Lower lobe of right lung (tissue), 2 donors: ENCODE data around the gene PDAP1. TPM values are rescaled to one million over a fixed set of nuclear protein-coding genes. Genes with fewer than 3 reads are reported as not detected.

Experiments
- ATAC-seq, 2 donors: fragments of 200-7000 bp; cut with Tn5 transposase; one replicate each; pipeline ENCODE4 v1.9.1; 2020 to 2022; ENCODE audit warnings: mild to moderate bottlenecking in 2 of 2, moderate library complexity in 2 of 2
- DNase-seq: peaks from one replicate; pipeline ENCODE4 v3.0.0-alpha.2; 2020
- H3K27ac ChIP-seq: fragments of 200-600 bp; one replicate; pipeline ENCODE4 v1.8.0; 2022
- H3K27me3 ChIP-seq: fragments of 200-600 bp; one replicate; pipeline ENCODE4 v1.8.0; 2022; ENCODE audit warnings: low read depth
- H3K36me3 ChIP-seq: fragments of 200-600 bp; one replicate; pipeline ENCODE4 v1.8.0; 2022; ENCODE audit warnings: mild to moderate bottlenecking
- H3K4me1 ChIP-seq: fragments of 200-600 bp; one replicate; pipeline ENCODE4 v1.8.0; 2022
- H3K4me3 ChIP-seq: fragments of 200-600 bp; one replicate; pipeline ENCODE4 v1.8.0; 2022; ENCODE audit warnings: mild to moderate bottlenecking
- H3K9me3 ChIP-seq: fragments of 200-600 bp; one replicate; pipeline ENCODE4 v1.8.0; 2022
- intact Hi-C: fragments of 100-400 bp; cut with DNase I; formaldehyde crosslinking; loops from one replicate; pipeline ENCODE4 v1.11.0; 2022
- total RNA-seq: library from RNA; stranded (reverse); fragmentation: NEBNext Ultra II Directional; extraction: Animal tissue kit (Norgen Biotek cat#: 25700); gene quantifications from one replicate; pipeline ENCODE4 v1.2.1, GENCODE V29; 2021
- TF ChIP-seq, protein P1 (sequence below): fragments of 200-600 bp; IDR thresholded peaks from one replicate; pipeline ENCODE4 v1.8.0; 2022; ENCODE audit warnings: antibody characterized with exemption, mild to moderate bottlenecking
- donor health status: DM: no; HTN: yes; CAD: no; lungs with severe emphysema.

Gene PDAP1
- total RNA-seq, 1 donor from 2014 or later: 61.6 TPM

DNA sequence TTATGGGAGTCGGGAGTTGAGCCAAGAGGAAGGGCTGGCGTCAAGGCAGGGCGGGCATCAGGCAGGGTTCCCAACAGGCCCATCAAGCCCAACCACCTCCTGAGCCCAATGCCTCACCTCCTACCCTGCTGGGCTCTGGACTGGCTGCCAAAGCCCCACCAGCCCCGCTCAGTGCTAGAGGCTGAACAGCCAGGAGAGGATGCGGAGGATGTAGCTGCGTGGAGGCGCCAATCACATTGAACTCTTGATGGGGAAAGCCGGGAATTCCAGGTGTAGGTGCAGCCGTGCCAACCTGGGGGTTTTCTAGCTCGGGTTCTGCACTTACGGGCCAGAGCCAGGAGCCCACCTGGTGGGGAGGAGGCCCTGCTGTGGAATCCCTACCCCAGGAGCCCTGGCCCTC, 44.7 kb upstream of the PDAP1 start:
- H3K9me3 ChIP-seq: no peaks in the 10 kb centered on the region
- H3K4me1 ChIP-seq: no peaks in the 10 kb centered on the region
- intact Hi-C loops: no loop called here
- peaks cover 100% of the 10 kb centered on the region for H3K36me3 ChIP-seq
- DNase-seq: no peak
- ATAC-seq: no peak
- no peak overlapping the region for H3K4me3 ChIP-seq
- TF ChIP-seq, protein P1, sequence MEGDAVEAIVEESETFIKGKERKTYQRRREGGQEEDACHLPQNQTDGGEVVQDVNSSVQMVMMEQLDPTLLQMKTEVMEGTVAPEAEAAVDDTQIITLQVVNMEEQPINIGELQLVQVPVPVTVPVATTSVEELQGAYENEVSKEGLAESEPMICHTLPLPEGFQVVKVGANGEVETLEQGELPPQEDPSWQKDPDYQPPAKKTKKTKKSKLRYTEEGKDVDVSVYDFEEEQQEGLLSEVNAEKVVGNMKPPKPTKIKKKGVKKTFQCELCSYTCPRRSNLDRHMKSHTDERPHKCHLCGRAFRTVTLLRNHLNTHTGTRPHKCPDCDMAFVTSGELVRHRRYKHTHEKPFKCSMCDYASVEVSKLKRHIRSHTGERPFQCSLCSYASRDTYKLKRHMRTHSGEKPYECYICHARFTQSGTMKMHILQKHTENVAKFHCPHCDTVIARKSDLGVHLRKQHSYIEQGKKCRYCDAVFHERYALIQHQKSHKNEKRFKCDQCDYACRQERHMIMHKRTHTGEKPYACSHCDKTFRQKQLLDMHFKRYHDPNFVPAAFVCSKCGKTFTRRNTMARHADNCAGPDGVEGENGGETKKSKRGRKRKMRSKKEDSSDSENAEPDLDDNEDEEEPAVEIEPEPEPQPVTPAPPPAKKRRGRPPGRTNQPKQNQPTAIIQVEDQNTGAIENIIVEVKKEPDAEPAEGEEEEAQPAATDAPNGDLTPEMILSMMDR: no peak
- H3K27ac ChIP-seq: no peak overlapping the region
- H3K27me3 ChIP-seq: no peaks in the 10 kb centered on the region

DNA sequence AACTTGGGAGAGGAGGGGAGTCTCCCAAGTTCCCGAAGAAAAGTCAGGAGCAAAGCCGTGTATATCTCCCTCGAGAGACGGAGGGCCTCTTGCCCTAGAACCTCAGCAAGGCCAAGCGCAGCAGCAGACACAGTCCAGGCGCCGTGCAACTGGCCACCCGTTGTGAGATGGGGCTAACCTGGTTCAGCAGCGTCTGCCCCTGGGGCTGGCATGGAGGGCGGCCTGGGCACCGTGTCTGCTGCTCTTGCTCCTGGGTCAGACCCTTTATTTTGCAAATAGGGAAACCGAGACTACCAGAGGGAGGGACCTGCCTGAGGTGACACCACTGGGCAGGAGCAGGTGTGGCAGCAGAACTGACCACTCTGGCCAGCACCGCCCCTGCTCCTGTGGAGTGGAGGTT, 44.1 kb upstream of the PDAP1 start:
- Histone ChIP-seq H3K27ac (no peak overlapping the region), H3K9me3 (no peaks in the 10 kb centered on the region), H3K36me3 (peaks cover 100% of the 10 kb centered on the region), H3K4me3 (no peak overlapping the region), H3K27me3 (no peaks in the 10 kb centered on the region), H3K4me1 (no peaks in the 10 kb centered on the region)
- DNase-seq (no peak), ATAC-seq (no peak)
- intact Hi-C loops: no loop called here
- TF ChIP-seq, protein P1: no peak

DNA sequence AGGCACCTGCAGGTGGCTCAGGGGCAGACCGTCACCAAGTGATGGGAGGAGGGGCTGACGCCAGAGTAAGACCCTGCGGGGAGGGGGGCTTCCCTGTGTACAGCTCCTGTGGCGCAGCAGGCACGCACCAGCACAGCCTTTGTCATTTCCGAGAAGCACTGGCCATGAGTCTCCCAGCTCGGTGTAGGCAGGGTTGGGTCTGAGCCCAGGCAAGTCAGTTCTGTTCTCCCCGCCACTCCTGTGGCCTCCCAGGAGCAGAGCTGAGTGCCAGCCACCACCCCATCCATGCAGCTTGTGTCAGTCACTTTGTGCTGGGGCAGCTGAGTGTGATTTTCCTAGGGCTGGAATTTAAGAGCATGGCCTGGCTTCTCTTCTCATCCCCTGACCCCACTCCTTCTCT, 43.5 kb upstream of the PDAP1 start:
- H3K27ac ChIP-seq: no peak overlapping the region
- ATAC-seq (no peak), DNase-seq (no peak)
- H3K4me1 ChIP-seq: no peaks in the 10 kb centered on the region
- intact Hi-C loops: no loop called here
- TF ChIP-seq, protein P1: no peak
- peaks cover 100% of the 10 kb centered on the region for H3K36me3 ChIP-seq
- no peak overlapping the region for H3K4me3 ChIP-seq
- no peaks in the 10 kb centered on the region for H3K9me3 ChIP-seq
- H3K27me3 ChIP-seq: no peaks in the 10 kb centered on the region

DNA sequence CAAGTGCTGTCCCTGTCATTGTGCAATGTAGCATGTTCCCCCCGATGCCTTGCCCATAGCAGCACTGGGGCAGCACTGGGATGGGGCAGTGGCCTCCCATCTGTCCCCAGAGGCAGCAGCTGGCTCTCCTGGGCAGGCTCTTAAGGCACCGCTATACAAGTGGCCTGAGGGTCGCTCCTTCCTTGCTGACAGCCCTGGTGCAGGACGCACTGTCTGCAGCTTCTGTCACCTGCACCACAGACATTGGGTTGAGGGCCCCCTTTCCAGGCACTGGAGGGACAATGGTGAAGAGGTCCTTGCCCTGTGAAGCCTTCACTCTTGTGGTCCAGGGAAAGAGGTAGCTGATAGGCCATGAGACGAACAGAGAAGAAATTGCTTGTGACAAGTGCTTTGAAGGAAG, 40.9 kb upstream of the PDAP1 start:
- Histone ChIP-seq H3K36me3 (peaks cover 99% of the 10 kb centered on the region), H3K27ac (no peak overlapping the region), H3K27me3 (no peaks in the 10 kb centered on the region), H3K4me1 (no peaks in the 10 kb centered on the region), H3K9me3 (no peaks in the 10 kb centered on the region), H3K4me3 (no peak overlapping the region)
- ATAC-seq: no peak
- DNase-seq: no peak
- intact Hi-C loops: no loop called here
- TF ChIP-seq, protein P1: no peak

DNA sequence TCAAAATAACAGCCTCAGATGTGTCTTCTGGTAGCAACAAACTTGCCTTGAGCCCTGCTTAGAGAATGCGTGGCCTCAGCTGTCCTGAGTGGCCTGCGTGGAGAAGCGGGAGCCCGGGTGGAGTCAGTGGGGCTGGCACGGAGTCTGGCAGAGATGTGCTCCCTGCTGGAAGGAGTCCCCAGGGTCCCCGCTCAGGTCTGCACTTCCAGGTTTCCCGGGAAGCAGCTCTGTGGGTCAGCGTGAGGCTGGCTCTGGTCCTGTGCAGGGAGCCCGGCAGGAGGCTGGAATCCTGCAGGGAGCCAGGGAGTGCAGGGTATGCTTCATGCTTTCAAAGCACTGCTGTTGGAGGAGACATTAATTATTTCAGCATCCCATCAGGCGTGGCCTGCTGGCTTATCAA, 40.5 kb upstream of the PDAP1 start:
- no peak overlapping the region for H3K27ac ChIP-seq
- no peaks in the 10 kb centered on the region for H3K4me1 ChIP-seq
- DNase-seq: no peak
- H3K27me3 ChIP-seq: no peaks in the 10 kb centered on the region
- H3K4me3 ChIP-seq: no peak overlapping the region
- peaks cover 94% of the 10 kb centered on the region for H3K36me3 ChIP-seq
- TF ChIP-seq, protein P1: no peak
- no peaks in the 10 kb centered on the region for H3K9me3 ChIP-seq
- intact Hi-C loops: no loop called here
- no peak for ATAC-seq

DNA sequence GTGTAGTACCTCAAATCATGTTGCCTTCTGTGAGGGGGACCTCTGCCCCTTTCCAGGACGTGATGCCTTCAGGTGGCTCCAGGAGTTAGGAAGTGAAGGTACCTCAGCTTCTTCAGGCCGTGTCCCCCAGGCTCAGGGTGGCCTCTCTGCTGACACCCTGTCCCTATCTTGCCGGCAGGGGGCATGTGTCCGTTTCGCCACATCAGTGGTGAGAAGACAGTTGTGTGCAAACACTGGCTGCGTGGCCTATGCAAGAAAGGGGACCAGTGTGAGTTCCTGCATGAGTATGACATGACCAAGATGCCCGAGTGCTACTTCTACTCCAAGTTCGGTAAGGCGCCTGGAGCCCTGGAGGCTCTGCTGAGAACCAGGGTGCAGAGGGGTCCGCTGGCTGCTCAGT, 39.5 kb upstream of the PDAP1 start:
- no peak overlapping the region for H3K27ac ChIP-seq
- ATAC-seq: no peak
- H3K9me3 ChIP-seq: no peaks in the 10 kb centered on the region
- intact Hi-C loops: no loop called here
- TF ChIP-seq, protein P1: no peak
- no peaks in the 10 kb centered on the region for H3K27me3 ChIP-seq
- peaks cover 86% of the 10 kb centered on the region for H3K36me3 ChIP-seq
- no peaks in the 10 kb centered on the region for H3K4me1 ChIP-seq
- no peak overlapping the region for H3K4me3 ChIP-seq
- no peak for DNase-seq
